Right forelimb (tissue), 1 donor: ENCODE data around the gene ARPP21.

Source experiments
- DNase-seq: peaks from one replicate; pipeline ENCODE4 v3.0.0-alpha.2; 2018

ARPP21 gene

DNA sequence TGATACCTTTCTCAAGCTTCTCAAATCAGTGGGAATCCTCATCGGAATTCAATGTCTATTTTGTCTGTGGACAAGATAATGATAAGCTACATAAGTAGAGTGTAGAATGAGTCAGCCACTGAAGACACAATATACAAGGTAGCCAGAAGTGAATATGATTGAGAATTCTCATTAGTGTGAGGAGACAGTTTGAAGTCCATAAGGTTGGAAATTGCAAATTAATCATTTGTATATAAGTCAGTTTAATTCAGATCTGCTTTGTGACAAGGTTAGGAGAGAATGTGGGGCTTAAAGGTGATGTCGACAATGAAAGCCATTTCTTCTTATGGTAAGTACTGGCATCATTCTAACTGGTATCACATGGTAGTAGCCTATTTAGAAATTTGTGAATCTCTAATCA, 4.2 kb downstream of the ARPP21 start:
- DNase-seq = no peak

DNA sequence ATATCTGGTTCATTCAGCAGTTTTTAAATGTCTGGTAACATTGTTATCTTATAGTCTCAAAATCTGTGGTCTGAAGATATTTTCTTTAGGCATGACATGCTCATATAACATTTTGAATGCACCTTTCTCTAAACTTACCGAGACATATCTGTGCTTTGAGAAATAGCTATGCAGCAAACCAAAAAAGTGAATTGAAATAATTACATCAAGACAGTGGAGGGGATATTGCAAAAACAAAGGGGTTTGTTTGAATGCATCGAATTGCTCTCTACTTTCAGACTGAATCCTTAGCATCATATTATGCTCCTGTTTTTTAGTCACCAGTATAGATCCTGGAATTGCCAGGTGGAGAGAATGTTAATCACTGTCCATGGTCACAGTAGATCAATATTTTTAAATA, 5.1 kb downstream of the ARPP21 start:
- no peak for DNase-seq

DNA sequence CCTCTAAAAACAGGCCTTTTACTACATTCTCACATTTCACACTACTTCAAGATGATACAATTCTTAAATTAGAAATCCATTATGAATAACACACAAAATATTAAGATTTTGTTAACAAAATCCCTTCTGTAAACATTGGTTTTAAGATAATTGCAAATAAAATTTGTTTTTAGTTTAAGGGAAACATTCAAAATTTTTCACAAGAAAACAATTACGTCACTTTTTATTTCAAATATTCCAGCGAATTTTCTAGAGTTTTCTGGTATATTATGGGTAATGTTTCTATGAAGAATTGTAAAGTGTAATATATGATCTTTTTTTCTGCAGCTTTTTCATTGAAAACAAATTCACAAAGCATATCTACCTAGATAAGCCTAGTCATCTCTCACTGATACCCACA, 5.9 kb downstream of the ARPP21 start:
- DNase-seq = no peak

DNA sequence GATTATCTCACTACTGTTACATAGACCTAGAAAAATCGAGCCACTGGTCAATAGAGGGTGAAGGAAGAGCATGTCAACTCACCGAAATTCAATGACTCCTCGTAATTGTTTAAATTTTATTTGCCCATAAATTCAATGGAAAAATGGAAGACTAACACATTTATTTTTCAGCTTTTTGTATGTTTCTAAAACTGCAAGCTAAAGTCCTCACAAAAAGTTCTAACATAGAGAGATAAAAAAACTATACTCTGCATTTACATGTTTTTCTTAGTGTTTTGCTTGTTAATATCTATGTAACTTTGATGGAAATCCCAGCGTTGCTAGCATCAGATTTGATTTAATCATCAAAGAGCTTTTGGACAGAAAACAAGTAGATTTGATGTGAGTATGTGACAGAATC, 6.8 kb downstream of the ARPP21 start:
- no peak for DNase-seq

DNA sequence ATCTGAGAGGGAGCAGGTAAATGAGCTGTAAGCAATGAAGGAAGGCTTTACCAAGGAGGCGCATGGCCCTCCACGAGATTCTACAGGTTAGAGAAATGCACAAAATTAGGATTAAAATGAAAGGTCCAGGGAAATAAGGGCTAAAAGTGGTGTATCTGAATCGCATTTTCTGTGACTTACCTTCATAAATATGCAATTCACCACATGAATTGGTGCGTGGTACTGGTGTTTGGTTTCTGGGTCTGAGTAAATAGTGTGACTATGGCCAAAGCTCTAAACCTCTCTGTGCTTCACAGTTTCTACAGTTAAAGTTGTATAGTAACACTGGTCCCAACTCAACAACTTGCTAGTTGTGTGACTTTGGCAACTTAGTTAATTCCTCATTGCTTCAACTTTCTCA, 8.1 kb downstream of the ARPP21 start:
- DNase-seq = no peak

DNA sequence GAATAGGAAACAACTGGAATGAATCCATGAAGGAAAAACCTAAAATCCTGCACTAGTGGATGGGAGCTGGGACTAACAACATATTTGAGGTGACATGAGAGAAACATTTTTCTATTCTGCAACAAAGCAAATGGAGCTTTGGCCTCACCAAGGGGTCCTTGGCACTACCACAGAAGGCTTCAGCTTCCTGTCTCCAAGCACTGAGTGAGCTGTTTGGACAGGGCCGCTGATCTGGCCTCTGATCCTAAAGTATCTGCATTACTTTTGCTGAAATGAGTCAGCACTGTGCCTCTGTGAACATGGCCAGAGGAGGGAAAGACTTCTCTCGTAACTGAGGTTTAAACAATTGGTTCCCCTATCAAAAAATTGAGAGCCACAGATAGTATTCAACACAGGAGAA, 9.0 kb downstream of the ARPP21 start:
- no peak for DNase-seq

DNA sequence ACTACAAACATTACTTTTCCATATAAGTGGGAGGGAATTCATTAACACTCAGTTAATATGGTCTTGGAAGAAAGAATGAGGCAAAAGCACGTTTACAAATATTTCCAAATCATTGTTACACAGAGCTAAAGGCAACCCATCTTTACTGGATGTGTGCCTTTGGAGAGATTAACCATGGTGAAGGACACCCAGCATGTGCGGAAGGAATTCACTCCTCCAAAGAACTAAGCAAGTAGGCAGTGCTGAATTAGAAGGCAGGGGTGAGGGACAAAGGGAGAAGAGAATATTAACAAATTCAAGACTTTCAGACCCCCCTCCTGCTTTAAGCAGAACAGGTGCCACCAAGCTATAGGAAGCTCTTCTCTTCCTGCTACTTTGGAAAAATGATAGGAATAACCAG, 10.1 kb downstream of the ARPP21 start:
- no peak for DNase-seq

DNA sequence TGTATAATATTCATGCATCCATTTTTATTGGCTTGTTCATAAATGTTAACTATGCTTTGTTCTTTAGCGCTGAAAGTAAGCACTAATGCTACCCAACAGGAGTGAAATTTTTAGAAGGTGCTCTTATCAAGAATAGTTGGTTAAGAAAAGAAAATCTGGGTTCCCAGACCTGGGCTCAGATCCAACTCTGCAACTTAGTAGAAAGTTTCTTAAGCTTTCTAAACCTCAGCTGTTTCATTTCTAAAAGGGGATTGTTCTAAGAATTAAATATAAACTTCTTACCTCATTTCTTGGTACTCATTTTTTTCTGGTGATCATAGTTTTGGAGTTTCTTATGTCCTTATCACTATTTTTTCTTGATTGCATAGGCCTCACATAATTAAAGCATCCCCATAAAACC, 12.1 kb downstream of the ARPP21 start:
- no peak for DNase-seq

DNA sequence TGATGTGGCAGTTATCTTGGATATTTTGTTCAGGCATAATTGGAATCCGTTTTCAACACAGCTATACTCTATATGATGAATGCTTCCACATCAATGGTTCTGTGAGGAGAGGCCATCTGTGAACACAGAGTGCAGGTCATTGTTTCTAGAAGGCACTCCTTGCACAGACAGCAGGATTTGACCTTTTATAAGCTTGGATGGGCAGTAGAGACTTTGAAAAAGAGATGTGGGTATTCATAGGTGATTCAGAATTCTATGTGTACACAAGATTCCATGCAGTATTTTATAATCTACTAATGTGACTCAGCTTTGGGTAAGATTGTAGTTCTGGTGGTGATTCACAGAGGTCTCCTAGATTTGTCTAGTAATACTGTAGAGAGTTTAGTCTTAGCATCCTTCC, 12.5 kb downstream of the ARPP21 start:
- DNase-seq = no peak

DNA sequence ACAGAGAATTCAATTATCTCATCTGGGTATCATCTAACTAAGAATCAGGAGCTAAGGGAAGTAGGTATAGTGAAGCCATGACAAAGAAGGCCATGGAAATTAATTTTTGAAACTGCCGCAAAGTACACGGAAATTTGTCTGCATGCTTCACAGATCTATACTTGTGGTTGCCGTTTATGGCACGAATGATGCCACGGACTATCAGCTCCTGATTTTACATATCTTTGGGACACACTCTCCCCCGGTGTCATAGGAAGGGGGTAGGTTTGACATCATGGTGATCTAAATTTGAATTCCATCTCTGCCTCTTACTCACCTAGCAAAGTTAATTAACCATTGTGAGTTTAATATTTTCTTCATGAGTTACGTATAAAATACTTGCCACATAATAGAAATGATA, 14.0 kb downstream of the ARPP21 start:
- no peak for DNase-seq

DNA sequence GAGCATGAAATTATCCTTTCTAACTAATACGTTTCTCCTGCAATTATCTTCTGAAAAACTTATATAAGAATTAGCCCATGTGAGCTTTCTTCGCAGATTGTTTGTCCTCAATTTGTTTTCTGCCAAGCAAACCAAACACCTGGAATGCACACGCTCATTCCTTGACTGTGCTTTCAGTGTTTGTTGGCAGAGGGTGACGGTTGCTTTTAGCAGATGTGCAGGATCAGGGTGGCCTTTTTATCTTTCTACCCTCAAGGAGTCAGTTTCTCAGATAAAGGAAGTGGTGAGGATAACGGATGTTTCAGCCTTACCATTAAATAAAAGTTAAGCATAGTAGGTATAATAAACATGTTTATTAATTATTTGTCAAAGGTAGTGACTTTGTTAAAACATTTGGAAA, 15.2 kb downstream of the ARPP21 start:
- DNase-seq = no peak

DNA sequence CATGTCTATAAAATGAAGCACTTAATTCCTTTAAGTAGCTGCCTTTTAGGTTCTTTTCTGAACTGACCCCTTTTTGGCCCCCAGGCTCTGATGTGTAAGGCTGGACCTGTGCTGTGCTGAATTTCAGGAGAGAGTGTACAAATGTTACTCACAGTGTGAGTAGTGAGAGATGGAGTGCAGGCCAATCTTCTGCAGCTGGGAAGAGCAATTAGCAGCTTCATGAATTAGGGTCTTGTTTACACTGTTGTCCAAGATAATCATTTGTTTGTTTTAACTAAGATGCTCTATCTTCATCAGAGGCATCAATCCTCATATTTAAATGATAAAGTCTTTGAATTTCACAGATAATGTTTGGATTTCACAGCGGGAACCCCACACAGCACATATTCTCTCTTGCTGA, 19.4 kb downstream of the ARPP21 start:
- no peak for DNase-seq

DNA sequence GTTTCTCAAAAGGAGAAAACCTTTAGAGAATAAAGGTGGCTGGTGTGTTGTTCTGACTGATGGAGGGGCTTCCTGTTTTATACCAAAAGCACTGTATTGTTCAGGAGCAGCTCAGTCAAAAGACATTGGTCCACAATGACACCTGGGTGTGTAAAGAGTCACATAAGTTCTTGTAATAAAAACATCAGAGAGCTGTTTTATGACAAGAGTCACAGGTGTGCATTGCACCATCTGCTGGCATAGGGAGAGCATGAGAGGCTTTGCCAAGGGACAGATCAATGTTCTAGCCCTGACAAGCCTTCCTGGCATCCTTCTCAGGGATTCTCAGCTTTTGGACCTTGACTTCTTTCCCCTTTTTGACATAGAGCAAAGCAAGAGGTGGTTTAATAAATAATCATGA, 20.4 kb downstream of the ARPP21 start:
- DNase-seq = no peak

DNA sequence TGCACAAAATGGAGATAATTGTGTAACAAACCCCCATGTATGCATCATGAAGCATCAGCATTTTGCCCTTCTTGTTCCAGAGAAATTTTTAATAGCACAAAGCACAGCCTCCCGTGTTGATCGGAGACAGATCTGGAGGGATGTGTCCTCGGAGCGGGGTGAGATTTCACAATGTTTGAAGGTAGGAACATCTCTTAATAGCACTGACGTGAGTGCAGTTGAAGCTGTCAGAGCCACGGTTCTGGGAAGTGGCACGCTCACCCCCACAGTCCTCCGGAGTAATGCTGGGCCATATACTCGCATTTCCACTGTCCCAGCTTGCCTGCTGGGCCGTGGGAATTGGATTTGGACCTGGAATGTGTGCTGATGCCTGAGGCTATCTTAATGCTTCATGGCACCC, 24.1 kb downstream of the ARPP21 start:
- DNase-seq = no peak

DNA sequence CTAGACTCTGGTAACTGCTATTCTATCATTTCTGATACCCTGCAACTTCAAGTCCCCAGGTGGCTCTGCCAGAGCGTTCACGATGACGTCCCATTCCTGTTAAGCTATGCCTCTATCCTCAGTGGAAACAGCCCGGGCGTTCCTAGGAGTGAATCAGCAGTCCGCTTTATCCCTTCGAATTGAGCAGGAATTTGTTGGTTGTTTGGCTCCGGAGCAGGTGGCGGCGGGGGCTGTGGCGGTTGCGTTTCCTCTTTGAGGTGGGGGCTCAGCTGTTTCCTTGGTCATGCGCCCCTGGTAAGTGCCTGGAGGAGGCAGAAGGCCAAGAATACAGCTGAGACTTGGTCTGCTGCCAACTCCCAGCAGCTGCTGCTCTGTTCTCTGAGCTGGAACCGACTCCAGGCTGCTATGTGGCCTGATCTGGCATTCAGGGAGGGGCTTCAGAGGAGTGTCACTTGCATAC, 25.2 kb downstream of the ARPP21 start:
- peak; percentile 86 for DNase-seq

DNA sequence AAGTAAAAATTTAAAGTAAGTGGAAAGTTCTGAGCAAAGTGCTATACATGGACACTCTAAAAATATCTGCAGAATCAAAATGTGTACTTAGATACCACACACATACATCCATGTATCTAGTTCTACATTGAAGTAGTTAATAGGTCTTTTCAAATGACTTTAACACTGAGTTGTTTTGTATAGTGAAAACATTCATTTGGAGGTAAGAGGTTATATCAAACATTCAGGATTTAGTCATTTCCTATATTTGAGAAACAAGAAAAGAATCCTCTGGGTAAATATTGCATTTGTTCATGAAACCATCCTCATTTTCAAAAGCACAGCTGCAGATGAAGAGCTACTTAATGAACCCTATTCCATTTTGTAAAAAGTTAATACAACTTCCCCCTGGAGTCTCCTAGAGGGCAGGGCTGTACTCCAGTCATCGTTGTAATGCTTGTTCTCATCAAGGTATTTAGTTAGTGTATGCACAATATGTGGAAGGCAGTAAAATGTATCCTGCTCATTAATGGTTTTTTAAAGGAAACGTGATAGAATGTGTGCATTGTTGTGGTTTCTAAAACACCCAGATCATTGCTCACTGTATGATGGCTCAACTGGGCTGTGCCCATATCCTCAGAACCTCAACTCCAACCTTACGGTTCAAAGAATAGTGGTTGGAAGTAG, 26.2 kb downstream of the ARPP21 start:
- DNase-seq = no peak

DNA sequence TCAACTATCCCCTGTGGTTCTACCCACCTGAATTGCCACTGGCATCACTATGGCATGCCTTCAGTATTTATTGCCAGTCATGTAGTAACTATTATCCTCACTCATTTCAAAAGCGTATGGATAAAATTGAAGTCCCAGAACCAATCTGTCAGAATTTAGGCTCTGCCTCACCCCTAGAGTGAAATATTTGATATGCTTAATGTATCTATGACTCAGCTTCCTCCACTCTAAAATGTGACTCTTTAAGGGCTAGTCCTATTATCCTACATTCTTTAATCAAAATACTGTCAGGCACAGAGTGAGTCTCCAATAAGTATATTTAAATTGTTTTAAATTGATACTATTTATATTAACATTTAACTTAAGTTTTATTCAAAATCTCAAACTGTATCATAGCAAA, 27.6 kb downstream of the ARPP21 start:
- no peak for DNase-seq

DNA sequence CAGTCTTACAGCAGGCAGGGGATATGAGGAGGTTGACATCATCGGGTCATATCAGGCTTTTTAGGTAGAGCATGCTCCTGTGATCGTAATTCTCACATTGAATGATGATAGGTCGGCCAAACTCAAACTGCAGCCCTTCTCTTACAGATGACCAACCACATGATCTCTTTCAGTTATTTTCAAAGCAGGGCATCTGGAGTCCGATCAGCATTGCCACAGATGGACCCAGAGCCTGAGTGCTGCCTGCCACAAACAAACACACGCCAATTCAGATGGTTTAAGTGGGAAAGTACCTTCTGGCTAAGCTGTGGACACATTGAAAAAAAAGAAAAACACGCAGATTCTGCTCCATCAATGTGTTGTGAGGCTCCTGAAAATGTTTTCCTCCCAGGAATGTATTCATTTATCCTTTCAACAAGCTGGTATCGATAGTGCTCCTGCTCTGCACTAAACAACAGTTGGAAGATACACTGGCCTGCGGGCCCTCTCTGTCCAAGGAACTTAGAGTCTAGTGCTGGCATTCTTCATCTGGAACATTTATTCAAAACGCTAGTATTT, 31.2 kb downstream of the ARPP21 start:
- no peak for DNase-seq

DNA sequence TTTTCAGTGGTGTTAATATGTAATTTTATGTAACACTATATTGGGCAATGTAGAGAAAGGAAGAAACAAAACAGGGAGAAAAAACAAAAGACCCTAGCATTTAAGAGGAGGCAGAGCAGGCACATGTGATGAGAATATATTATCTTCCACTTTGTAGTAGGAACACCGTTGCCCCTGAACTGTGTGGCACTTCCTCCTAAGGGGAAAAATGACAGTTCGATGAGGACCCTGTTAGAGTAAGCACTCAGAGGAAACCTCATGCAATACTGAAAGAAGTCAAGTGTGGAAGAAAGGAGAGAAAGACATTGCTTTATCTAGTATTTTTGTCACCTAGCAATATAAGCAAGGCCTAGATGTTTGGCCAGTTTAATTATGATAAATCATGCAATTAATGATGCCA, 32.2 kb downstream of the ARPP21 start:
- no peak for DNase-seq

DNA sequence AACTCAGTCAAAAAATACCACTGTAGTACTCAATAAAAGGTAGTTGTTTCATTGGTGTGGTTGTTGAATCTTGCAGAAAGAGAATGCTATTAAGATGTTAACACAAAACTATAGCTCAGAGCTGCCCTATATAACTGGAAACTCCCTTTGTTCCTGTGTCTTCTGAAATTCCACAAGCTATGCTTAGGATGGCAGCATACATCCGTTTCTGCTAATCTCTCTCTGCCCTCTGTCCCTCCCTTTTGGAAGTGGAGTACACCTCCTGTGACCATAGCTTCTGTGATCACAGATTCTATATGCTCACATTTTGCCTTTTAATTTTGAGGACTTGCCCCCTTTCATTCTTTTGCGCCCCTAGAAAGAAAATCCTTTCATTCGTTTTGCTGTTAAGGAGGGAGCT, 33.7 kb downstream of the ARPP21 start:
- DNase-seq = no peak

DNA sequence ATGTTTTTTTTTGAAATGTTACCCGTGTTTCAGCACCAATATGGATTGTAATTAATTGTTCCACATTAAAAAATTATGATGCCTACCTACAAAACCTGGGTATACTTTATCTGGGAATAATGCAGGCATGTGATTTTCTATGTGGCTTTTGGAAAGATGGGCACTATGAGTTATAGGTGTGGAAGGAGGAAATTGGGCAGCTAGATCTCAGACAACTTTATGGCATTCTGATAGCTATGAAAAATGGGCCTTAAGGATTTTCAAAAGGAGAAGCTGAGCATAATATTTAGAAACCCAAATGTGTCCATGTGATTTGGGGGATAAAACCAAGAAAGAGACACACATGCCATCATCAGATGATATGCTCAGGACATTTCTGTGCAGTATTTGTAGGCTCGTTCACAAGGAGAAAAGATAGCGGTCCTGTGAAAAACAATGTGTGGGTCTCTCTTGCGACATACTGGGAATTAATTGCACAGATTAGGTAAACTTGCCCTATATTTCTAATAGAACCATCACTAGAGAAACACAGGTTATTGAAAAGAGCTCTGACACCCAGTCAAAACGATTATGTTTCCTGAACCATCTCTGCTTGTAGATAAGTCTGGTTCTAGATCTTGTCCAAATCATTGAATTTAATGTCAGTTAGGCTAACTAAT, 35.3 kb downstream of the ARPP21 start:
- DNase-seq = no peak

DNA sequence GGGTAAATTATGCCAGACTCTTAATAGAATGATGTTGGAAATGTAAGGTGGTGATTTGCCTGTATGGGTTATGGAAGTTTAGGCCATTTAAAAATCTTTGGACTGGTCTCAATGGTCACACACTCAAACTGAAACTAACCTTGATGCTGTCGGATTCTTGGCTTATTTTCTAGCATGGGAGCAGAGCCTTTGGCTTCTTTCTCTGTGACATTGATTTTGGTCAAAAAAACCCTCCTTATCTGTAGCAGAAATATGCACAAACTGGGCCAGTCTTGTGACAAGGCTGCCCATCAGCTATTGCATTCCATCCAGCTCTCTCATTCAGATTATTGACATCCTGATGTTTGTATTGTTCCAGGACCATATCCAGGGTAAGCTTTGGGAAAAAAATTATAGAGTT, 35.9 kb downstream of the ARPP21 start:
- no peak for DNase-seq

DNA sequence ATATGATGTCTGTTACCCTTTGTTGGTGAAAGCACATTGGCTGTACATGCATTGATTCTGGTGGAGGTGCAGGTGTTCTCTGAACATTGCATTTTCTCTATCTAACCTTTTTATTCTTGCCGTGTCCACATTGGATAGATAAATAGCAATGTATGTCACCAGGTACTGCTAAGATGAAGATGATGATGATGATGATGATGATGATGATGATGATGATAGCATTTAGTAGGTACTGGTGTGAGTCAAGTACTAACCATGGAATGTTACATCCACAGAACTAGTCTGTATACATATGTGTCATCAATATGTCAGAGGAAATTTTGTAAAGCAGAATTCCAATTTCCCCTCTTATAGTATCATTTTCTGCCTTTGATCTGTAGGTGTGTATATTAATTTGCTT, 36.3 kb downstream of the ARPP21 start:
- DNase-seq = no peak

DNA sequence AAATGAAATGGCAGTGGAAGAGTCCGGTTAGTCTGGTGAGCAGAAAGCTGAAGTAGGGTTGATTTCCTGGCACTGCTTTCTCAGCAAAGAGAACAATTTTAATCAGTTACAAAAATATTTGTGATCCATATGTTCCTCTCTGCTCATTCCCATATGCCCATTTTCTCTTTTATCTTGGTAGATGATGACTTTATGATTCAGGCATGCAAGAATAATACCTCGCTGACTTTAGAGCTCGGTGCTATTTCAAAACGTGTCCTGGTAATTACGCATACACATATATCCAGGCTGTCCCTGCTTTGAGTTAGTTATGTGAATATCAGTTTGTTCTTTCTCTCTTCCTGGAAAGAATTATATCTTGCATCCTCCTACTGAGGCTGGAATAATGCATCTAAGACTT, 38.5 kb downstream of the ARPP21 start:
- DNase-seq = no peak

DNA sequence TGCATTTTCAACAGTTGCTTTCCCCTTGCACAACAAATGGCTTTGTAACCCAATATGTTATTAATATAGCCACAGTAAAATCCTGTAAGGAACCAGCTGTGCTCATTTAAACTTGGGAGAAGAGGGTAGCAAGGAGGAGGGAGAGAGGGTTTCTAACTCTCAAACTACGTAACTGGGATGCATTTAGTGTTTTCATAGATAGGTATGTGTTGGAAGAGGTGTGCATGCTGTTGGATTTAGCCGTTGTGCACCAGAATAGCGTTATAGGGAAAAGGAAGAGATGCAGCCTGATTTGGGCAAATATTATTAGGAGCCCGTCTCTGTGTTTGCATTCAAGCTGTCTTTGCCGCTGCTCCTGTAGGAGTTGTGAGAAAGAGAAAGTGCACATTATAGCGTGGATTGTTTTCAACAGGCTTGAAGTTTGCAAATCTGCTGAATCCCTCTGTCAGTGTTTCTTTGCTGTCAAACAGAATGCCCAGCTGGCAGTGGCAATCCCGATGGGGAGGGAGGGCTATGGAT, 39.4 kb downstream of the ARPP21 start:
- DNase-seq = peak; percentile 46
